ENCODE measurements around the gene KCNK18.
A peak's percentile ranks its signal among the peaks of the same experiment; 100 is the strongest.

GRCh38 chr10:117167789-117168674, 29.3 kb upstream of the KCNK18 start:
- no peak for TF ChIP-seq EZH2 (IDR thresholded peaks at IDR 0.05; ENCODE audit: borderline replicate concordance, low read depth, low read length, severe bottlenecking)
- TF ChIP-seq CTCF (IDR thresholded peaks at IDR 0.05; ENCODE audit: borderline replicate concordance, extremely low read depth, low read length, poor library complexity, severe bottlenecking), result peak; percentile 57
